ENCODE measurements around the gene UTY.

The UTY gene

GRCh38 chrY:13370868-13371800, 108.7 kb downstream of the UTY start (continued):
- no peak for TF ChIP-seq ZNF768 (tag by site-specific recombination; IDR thresholded peaks at IDR 0.05)
- no peak for TF ChIP-seq FEZF1 (tag by site-specific recombination; IDR thresholded peaks at IDR 0.05)
- TF ChIP-seq YY2 (tag by site-specific recombination; IDR thresholded peaks at IDR 0.05): no peak
- TF ChIP-seq ZNF37A (tag by site-specific recombination; IDR thresholded peaks at IDR 0.05): no peak
- no peak for TF ChIP-seq ZSCAN4 (tag by site-specific recombination; IDR thresholded peaks at IDR 0.05)
- no peak for TF ChIP-seq ZNF138 (tag by site-specific recombination; IDR thresholded peaks at IDR 0.05; ENCODE audit: borderline replicate concordance)
- TF ChIP-seq ZNF629 (tag by site-specific recombination; IDR thresholded peaks at IDR 0.05): no peak
- no peak for TF ChIP-seq TRIM28 (IDR thresholded peaks at IDR 0.05; ENCODE audit: borderline replicate concordance, low read length)
- no peak for TF ChIP-seq BCL11A (tag by site-specific recombination; IDR thresholded peaks at IDR 0.05; ENCODE audit: low read depth)

- Histone ChIP-seq H3K9me3 (ENCODE audit: control insufficient read depth, insufficient read depth, low read depth, low read length) (no peaks in the 10 kb centered on the region), H3K36me3 (ENCODE audit: control insufficient read depth in 2 of 2, insufficient read depth in 1 of 2, low read length in 2 of 2) (no peaks in the 10 kb centered on the region), H3K27ac (ENCODE audit: extremely low read depth, low read depth, low read length) (no peak overlapping the region), H3K4me1 (ENCODE audit: control insufficient read depth, insufficient read depth, low read length) (no peaks in the 10 kb centered on the region), H3K4me3 (ENCODE audit: low read depth, low read length) (no peak overlapping the region)
- POLR2A ChIA-PET: no interaction called here
- TF ChIP-seq ZFP69B (tag by site-specific recombination; IDR thresholded peaks at IDR 0.05) (no peak), ZNF510 (tag by site-specific recombination; IDR thresholded peaks at IDR 0.05; ENCODE audit: insufficient replicate concordance) (no peak), ZSCAN5A (tag by site-specific recombination; IDR thresholded peaks at IDR 0.05) (no peak), ZNF112 (tag by site-specific recombination; IDR thresholded peaks at IDR 0.05) (no peak), HOXC10 (CRISPR knock-in tag; IDR thresholded peaks at IDR 0.05) (no peak), ZFP41 (tag by site-specific recombination; IDR thresholded peaks at IDR 0.05; ENCODE audit: borderline replicate concordance) (no peak), SCRT2 (tag by site-specific recombination; IDR thresholded peaks at IDR 0.05) (no peak), ZNF518A (tag by site-specific recombination; conservative IDR thresholded peaks at IDR 0.05; ENCODE audit: low read depth) (no peak), KLF10 (tag by site-specific recombination; IDR thresholded peaks at IDR 0.05) (no peak), KLF1 (tag by site-specific recombination; IDR thresholded peaks at IDR 0.05) (no peak), HIC1 (tag by site-specific recombination; IDR thresholded peaks at IDR 0.05) (no peak), ZNF626 (tag by site-specific recombination; IDR thresholded peaks at IDR 0.05) (no peak), ZNF398 (tag by site-specific recombination; IDR thresholded peaks at IDR 0.05) (no peak), BCL11A (tag by site-specific recombination; IDR thresholded peaks at IDR 0.05; ENCODE audit: low read depth) (no peak), GLI2 (tag by site-specific recombination; IDR thresholded peaks at IDR 0.05; ENCODE audit: borderline replicate concordance, low read depth) (no peak), TRIM28 (IDR thresholded peaks at IDR 0.05; ENCODE audit: borderline replicate concordance, low read length) (no peak)
- CTCF ChIA-PET: no interaction called here
These were observed 109.6 kb downstream of the UTY start for GRCh38 chrY:13370245-13370644.
